GM13976 (cell line): ENCODE measurements around the gene PLEKHG4.

Experiments
- DNase-seq: peaks from one replicate; pipeline ENCODE4 v3.0.0; 2012; ENCODE audit warnings: low spot score
- CTCF ChIP-seq: IDR thresholded peaks from 2 replicates; pipeline ENCODE4 v1.5.1; 2012; ENCODE audit warnings: borderline replicate concordance, mild to moderate bottlenecking; ENCODE audit not compliant: insufficient read depth; ENCODE audit errors: extremely low read depth, missing control alignments, control extremely low read depth
- in situ Hi-C: fragments of 300-500 bp; cut with MboI; formaldehyde crosslinking; loops from one replicate; pipeline ENCODE4 v1.12.0; 2022; ENCODE audit warnings: low sequenced_read_pairs, mixed read lengths, inconsistent platforms; ENCODE audit not compliant: unreplicated experiment

The PLEKHG4 gene

GRCh38 chr16:67246081-67246755 is 33.1 kb upstream of the PLEKHG4 start:
- TF ChIP-seq CTCF: peak; percentile 35
- DNase-seq: peak; percentile 80
- in situ Hi-C loops: no loop called here

GRCh38 chr16:67246756-67247191 is 32.6 kb upstream of the PLEKHG4 start:
- TF ChIP-seq CTCF: no peak
- DNase-seq: peak; percentile 58
- in situ Hi-C loops: no loop called here

- no peak for TF ChIP-seq CTCF
- peak; percentile 97 for DNase-seq
- in situ Hi-C loops: no loop called here
Observed at GRCh38 chr16:67247192-67248072, 31.9 kb upstream of the PLEKHG4 start, which contains the start of gene FHOD1. Gene FHOD1, minus strand, starts transcription at chr16:67247481. Its CDS starts 71 bp downstream, at chr16:67247410.

GRCh38 chr16:67248073-67248400 is 31.3 kb upstream of the PLEKHG4 start:
- no peak for TF ChIP-seq CTCF
- no peak for DNase-seq
- in situ Hi-C loops: no loop called here

- in situ Hi-C loops: no loop called here
- peak; percentile 22 for TF ChIP-seq CTCF
- DNase-seq: peak; percentile 77
Observed at GRCh38 chr16:67248401-67249177, 30.7 kb upstream of the PLEKHG4 start, which contains the start of gene SLC9A5. Gene SLC9A5, plus strand, starts transcription at chr16:67248979. Its CDS starts 36 bp downstream, at chr16:67249015.
